ENCODE data around the gene CYP2U1.
"Not testable (repeated sequence)": the region's sequence is repeated elsewhere in the genome, so short reads cannot be mapped to it uniquely, and the experiment has no call there.

Gene CYP2U1

DNA sequence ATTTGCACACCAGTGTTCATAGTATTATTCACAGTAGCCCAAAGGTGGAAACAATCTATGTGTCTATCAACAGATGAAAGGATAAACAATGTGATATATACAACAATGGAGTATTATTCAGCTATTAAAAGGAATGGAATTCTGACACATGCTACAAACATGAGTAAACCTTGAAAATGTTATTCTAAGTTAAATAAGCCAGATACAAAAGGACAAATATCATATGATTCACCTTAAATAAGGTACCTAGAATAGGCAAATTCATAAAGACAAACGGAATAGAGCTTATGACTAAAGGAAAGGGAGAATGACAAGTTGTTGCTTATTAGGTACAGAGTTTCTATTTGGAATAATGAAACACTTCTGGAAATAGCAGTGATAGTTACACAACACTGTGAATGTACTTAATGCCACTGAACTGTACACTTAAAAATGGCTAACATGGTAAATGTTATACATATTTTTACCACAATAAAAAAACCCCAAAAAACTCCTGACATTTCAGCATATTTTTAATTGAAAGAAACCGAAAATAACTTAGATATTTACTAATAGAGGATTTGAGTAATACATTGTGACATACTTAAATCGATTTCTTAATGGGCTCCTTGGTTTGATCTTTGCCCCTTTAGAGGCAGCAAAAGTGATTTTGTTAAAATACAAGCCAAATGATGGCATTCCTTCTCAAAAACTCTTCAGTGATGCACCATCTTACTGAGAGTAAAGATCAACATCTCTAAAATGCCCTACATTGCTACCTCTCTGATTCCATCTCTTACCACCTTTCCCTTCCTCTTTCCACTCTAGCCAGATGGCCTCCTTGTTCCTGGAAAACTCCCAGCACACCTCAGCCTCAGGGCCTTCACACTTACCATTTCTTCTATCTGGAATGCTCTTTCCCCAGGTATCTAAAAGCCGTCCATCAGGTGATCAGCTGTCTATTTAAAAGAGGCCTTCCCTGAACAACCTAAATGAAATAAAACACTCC is 8.6 kb upstream of the CYP2U1 start:
- DNase-seq: no peak

DNA sequence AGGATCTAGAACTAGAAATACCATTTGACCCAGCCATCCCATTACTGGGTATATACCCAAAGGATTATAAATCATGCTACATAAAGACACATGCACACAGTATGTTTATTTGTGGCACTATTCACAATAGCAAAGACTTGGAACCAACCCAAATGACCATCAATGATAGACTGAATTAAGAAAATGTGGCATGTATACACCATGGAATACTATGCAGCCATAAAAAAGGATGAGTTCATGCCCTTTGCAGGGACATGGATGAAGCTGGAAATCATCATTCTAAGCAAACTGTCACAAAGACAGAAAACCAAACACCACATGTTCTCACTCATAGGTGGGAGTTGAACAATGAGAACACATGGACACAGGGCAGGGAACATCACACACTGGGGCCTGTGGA is 5.6 kb upstream of the CYP2U1 start:
- not testable (repeated sequence) for DNase-seq

DNA sequence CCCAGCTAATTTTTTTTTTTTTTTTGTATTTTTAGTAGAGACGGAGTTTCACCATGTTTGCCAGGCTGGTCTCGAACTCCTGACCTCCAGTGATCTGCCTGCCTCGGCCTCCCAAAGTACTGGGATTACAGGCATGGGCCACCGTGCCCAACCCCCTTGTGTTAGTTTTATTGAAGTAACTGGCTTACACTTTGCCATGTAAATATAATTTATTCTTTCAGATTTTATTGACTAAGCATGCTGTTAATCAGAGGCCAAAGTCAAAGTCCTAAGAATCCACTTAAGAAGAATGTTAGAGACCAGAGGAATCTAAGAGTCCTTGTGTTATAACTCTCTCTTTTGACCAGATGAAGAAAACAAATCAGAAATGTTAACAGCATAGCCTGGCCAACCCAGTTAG is 4.5 kb upstream of the CYP2U1 start:
- not testable (repeated sequence) for DNase-seq

DNA sequence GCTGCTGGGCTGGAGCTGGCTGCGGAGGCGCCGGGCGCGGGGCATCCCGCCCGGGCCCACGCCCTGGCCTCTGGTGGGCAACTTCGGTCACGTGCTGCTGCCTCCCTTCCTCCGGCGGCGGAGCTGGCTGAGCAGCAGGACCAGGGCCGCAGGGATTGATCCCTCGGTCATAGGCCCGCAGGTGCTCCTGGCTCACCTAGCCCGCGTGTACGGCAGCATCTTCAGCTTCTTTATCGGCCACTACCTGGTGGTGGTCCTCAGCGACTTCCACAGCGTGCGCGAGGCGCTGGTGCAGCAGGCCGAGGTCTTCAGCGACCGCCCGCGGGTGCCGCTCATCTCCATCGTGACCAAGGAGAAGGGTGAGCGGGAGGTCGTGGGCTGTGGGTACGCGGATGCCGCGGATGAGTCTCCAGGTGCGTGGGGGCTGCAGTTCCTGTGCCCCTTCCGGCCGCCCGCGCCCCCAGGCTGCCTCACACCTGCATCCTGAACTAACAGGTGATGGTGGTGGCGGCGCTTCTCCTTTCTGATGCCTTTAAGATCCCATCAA is 499 bp downstream of the CYP2U1 start:
- DNase-seq: peak; percentile 1 to 44

- no peak for DNase-seq
Measured at GRCh38 chr4:107935246-107935645, 3.9 kb downstream of the CYP2U1 start.

DNA sequence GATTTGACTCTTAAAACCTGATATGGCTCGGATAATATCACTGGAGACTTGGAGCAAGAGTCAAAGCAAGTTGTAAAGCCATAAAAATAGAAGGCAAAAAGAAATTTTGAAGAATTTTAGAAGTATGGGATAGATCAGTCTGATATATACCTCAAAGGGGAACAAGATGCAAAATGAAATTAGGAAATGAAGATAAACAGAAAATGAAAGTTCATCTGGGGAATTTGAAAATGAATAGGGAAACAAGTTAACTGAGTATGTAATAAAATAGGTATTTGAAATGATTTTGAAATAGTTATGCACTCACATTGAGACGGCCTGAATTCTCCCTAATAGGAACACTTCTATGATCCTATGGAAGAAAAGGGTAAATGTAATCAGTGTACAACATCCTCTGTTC is 5.7 kb downstream of the CYP2U1 start:
- DNase-seq: no peak

DNA sequence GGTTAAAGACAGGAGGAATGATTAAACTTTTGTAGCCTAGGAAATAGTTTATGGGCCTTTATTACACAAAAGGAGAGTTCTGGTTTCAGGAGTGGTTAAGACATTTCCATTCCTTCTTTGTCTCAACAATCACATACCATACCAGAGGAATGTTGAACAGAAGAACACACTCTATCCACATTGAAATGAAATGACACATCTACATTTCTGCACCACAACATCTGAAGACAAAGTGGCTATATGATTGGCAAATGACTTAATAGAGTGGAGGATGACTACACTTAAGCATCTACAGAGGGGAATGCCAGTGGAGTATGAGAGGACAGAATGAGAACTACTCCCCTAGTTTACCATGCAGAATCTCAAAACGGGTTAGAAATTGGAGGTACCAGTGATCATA is 8.0 kb downstream of the CYP2U1 start:
- no peak for DNase-seq

- no peak for DNase-seq
Measured at GRCh38 chr4:107945809-107946208, 14.5 kb downstream of the CYP2U1 start.

GRCh38 chr4:107950746-107951540 is 19.6 kb downstream of the CYP2U1 start:
- DNase-seq: no peak

DNA sequence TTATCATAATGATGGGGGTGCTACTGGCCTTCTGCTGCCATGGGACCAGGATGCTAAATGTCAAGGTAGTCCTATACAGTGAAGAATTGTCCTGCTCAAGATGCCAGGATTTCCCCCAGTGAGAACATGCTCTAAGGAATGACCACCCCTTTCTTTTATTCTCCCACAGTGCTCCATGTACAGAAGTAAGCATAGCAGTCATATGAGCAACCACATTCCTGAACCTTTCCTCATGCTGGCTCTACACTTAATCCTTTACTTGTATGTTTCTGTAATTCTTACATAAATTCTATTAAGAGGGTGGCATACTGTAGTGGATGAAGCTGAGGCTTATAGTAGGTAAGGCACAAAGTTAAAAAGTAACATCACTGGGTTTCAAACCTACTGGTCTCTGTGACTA is 20.2 kb downstream of the CYP2U1 start:
- no peak for DNase-seq

GRCh38 chr4:107956011-107956410 is 24.7 kb downstream of the CYP2U1 start:
- no peak for DNase-seq

DNA sequence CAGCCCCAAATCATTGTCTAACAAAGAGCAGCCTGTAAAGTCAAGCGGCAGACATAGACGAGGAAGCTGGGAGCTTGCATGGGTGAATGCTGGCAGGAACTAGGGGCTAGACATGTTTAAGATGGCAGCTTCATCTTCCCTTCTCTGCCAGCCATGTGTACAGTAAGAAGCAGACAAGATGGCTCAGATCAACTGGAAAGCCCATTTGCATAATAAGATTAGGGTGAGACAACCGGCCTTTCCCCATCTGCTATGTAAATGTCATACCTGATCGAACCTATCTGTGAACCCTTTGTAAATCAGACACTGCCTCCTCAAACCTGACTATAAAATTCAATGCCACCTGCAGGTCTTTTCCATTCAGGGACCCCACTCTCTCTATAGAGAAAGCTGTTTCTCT is 35.6 kb downstream of the CYP2U1 start:
- no peak for DNase-seq

- not testable (repeated sequence) for DNase-seq
Measured at GRCh38 chr4:107967519-107967918, 36.2 kb downstream of the CYP2U1 start.

- not testable (repeated sequence) for DNase-seq
Measured at GRCh38 chr4:107967921-107968320, 36.6 kb downstream of the CYP2U1 start.

DNA sequence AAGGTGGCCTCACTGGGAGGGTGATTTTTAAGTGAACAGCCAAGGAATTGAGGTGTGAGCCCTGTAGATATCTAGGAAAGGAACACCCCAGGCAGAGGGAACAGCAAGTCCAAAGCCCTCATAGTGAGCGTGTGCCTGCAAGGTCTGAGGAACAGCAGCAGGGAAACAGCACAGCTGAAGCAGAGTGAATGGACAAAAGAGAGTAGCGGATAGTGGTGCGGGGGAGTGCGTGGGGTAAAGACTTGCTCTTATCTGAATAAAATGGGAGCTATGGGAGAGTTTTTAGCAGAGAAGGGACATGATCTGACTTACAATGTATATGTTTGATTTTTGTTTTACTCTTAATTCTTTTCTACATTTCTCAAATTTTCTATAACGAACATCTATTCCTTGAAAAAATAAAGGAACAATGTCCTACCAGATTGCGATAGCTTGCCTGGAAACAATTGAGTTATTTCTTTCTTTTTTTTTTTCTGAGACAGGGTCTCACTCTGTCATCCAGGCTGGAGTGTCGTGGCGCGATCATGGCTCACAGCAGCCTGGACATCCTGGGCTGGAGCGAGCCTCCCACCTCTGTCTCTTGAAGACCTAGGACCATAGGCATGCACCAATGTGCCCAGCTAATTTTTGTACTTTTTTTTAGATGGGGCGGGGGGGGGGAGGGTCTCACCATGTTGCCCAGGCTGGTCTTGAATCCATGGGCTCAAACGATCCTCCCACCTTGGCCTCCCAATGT is 38.9 kb downstream of the CYP2U1 start:
- DNase-seq: no peak

DNA sequence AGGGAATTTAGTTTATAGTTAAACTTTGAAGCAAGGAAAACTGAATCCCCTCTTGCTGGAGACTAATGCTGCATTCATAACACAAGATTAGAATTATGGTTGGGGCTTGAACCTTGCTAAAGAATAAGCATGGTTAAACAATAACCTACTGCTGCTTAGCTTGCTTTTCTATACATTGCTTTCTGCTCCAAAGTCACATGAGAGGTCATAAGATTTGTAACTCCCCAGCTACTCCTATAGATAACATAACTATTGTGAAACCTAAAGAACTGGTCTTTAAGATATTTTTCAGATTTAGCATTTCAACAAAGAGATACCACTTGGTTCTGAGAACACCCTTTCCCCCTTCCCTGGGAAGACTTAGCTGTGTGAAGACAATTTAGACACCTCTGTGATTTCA is 41.3 kb downstream of the CYP2U1 start:
- no peak for DNase-seq

- DNase-seq: no peak
Measured at GRCh38 chr4:107974523-107974922, 43.2 kb downstream of the CYP2U1 start.

GRCh38 chr4:107977482-107977881 is 46.1 kb downstream of the CYP2U1 start:
- DNase-seq: no peak

DNA sequence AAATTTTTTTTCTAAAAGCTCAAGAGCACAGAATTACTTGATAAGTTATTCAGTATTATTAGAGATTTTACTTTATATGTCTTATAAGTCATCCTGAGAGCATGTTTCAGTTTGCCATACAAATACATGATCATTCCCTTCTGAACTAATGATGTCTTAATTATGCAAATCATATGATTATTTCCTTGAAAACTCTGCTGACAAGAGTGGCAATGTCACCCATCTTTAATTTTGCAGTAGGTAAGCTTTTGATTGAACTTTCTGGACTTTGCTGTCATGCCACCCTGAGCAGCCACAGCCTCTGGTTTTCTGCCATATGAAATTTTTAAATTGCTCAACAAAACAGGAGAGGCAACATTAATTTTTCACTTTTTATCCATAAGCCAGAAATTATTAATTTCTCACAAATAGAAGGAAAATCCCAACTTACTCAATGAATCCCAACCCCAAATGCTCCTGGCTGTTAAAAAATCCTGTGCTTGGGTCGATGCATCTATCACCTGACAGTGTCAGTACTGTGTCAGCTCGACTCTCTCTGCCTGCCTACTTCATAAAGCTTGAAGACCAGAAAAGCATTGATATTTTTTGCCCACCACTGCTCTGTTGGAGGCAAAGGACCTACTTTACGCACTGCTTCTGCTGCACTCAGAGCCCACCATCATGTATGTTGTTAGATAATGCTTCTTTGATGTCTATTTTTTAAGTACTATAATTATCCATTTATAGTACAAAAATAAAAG is 46.8 kb downstream of the CYP2U1 start:
- no peak for DNase-seq

GRCh38 chr4:107978716-107979451 is 47.5 kb downstream of the CYP2U1 start:
- no peak for DNase-seq
